ENCODE data around the gene PGLYRP1.

PGLYRP1 gene

DNA sequence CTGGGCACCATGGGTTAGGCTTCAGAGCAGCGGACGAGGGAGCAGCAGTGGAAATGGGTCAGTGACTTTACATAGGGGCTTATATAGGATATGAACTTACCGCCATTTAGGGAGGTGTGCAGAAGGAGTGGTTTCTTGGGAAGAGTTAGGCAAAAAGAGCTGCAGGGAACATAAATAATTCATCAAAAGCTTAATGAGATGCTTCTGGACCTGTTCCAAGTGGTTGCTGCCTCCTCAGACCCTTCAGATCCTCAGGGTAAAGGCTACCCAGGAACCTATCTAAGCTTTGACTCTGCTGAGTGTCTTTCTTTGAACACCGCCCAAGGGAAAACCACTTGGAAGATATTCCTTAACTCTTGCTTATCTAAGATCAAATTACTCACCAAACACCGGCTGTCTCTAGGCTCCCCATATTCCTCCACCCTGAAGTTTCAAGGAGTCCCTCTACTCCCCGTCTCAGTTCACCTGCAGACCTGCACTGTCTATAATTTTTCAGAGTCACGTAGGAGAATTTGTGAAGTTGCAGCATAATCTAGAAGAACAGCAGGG, 18.2 kb upstream of the PGLYRP1 start, which contains the start of gene IGFL4 (continued):
- no peak for TF ChIP-seq ZNF423 (tag by site-specific recombination; IDR thresholded peaks at IDR 0.05)
- TF ChIP-seq OSR2 (tag by site-specific recombination; IDR thresholded peaks at IDR 0.05), result peak; percentile 86
- peak; percentile 96; the same call in 1 of the 2 replicates for TF ChIP-seq TRIM28 (IDR thresholded peaks at IDR 0.05; ENCODE audit: borderline replicate concordance, low read length)
- no peak for TF ChIP-seq ZNF157 (tag by site-specific recombination; IDR thresholded peaks at IDR 0.05)
- no peak for TF ChIP-seq GLI2 (tag by site-specific recombination; IDR thresholded peaks at IDR 0.05; ENCODE audit: borderline replicate concordance, low read depth)
- TF ChIP-seq ZIC2 (tag by site-specific recombination; IDR thresholded peaks at IDR 0.05), result peak; percentile 22; the same call in 1 of the 2 replicates
- TF ChIP-seq, protein P1, sequence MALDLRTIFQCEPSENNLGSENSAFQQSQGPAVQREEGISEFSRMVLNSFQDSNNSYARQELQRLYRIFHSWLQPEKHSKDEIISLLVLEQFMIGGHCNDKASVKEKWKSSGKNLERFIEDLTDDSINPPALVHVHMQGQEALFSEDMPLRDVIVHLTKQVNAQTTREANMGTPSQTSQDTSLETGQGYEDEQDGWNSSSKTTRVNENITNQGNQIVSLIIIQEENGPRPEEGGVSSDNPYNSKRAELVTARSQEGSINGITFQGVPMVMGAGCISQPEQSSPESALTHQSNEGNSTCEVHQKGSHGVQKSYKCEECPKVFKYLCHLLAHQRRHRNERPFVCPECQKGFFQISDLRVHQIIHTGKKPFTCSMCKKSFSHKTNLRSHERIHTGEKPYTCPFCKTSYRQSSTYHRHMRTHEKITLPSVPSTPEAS (tag by site-specific recombination; IDR thresholded peaks at IDR 0.05), result no peak
- TF ChIP-seq ZEB2 (tag by site-specific recombination; IDR thresholded peaks at IDR 0.05), result no peak
- 0 out of 2 replicates have a peak, but pooled peaks have one; percentile 57 for TF ChIP-seq KLF17 (tag by site-specific recombination; IDR thresholded peaks at IDR 0.05)
- TF ChIP-seq ZNF366 (tag by site-specific recombination; conservative IDR thresholded peaks at IDR 0.05), result peak; percentile 90
- TF ChIP-seq ZBTB49 (tag by site-specific recombination; IDR thresholded peaks at IDR 0.05; ENCODE audit: low read depth), result no peak
- TF ChIP-seq, protein P2, sequence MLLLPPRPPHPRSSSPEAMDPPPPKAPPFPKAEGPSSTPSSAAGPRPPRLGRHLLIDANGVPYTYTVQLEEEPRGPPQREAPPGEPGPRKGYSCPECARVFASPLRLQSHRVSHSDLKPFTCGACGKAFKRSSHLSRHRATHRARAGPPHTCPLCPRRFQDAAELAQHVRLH (tag by site-specific recombination; IDR thresholded peaks at IDR 0.05), result peak; percentile 96
- TF ChIP-seq ZBTB17 (tag by site-specific recombination; IDR thresholded peaks at IDR 0.05), result peak; percentile 35; the same call in 1 of the 2 replicates
- TF ChIP-seq ZNF175 (tag by site-specific recombination; IDR thresholded peaks at IDR 0.05), result no peak
- no peak for TF ChIP-seq ZNF521 (tag by site-specific recombination; IDR thresholded peaks at IDR 0.05)
- TF ChIP-seq ZNF112 (tag by site-specific recombination; IDR thresholded peaks at IDR 0.05), result no peak
- no peak for TF ChIP-seq MYNN (tag by site-specific recombination; IDR thresholded peaks at IDR 0.05; ENCODE audit: borderline replicate concordance)
- TF ChIP-seq ZFP69B (tag by site-specific recombination; IDR thresholded peaks at IDR 0.05), result no peak
- TF ChIP-seq, protein P3, sequence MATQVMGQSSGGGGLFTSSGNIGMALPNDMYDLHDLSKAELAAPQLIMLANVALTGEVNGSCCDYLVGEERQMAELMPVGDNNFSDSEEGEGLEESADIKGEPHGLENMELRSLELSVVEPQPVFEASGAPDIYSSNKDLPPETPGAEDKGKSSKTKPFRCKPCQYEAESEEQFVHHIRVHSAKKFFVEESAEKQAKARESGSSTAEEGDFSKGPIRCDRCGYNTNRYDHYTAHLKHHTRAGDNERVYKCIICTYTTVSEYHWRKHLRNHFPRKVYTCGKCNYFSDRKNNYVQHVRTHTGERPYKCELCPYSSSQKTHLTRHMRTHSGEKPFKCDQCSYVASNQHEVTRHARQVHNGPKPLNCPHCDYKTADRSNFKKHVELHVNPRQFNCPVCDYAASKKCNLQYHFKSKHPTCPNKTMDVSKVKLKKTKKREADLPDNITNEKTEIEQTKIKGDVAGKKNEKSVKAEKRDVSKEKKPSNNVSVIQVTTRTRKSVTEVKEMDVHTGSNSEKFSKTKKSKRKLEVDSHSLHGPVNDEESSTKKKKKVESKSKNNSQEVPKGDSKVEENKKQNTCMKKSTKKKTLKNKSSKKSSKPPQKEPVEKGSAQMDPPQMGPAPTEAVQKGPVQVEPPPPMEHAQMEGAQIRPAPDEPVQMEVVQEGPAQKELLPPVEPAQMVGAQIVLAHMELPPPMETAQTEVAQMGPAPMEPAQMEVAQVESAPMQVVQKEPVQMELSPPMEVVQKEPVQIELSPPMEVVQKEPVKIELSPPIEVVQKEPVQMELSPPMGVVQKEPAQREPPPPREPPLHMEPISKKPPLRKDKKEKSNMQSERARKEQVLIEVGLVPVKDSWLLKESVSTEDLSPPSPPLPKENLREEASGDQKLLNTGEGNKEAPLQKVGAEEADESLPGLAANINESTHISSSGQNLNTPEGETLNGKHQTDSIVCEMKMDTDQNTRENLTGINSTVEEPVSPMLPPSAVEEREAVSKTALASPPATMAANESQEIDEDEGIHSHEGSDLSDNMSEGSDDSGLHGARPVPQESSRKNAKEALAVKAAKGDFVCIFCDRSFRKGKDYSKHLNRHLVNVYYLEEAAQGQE (tag by site-specific recombination; IDR thresholded peaks at IDR 0.05), result no peak
- TF ChIP-seq ZNF658 (tag by site-specific recombination; IDR thresholded peaks at IDR 0.05), result no peak
- TF ChIP-seq, protein P4, sequence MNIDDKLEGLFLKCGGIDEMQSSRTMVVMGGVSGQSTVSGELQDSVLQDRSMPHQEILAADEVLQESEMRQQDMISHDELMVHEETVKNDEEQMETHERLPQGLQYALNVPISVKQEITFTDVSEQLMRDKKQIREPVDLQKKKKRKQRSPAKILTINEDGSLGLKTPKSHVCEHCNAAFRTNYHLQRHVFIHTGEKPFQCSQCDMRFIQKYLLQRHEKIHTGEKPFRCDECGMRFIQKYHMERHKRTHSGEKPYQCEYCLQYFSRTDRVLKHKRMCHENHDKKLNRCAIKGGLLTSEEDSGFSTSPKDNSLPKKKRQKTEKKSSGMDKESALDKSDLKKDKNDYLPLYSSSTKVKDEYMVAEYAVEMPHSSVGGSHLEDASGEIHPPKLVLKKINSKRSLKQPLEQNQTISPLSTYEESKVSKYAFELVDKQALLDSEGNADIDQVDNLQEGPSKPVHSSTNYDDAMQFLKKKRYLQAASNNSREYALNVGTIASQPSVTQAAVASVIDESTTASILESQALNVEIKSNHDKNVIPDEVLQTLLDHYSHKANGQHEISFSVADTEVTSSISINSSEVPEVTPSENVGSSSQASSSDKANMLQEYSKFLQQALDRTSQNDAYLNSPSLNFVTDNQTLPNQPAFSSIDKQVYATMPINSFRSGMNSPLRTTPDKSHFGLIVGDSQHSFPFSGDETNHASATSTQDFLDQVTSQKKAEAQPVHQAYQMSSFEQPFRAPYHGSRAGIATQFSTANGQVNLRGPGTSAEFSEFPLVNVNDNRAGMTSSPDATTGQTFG (tag by site-specific recombination; IDR thresholded peaks at IDR 0.05; ENCODE audit: borderline replicate concordance), result no peak
- no peak for TF ChIP-seq ZNF341 (tag by site-specific recombination; IDR thresholded peaks at IDR 0.05; ENCODE audit: low read depth)
- TF ChIP-seq PRDM6 (tag by site-specific recombination; IDR thresholded peaks at IDR 0.05), result peak; percentile 87
- TF ChIP-seq ZNF132 (tag by site-specific recombination; IDR thresholded peaks at IDR 0.05; ENCODE audit: borderline replicate concordance), result no peak
- TF ChIP-seq ZFP3 (tag by site-specific recombination; IDR thresholded peaks at IDR 0.05; ENCODE audit: low read depth), result no peak
- no peak for TF ChIP-seq ZNF513 (tag by site-specific recombination; IDR thresholded peaks at IDR 0.05)

All from HEK293 (cell line).